ENCODE data around the gene SNX25.

GRCh38 chr4:185357733-185358440 is 148.5 kb downstream of the SNX25 start:
- TF ChIP-seq GATA2 (IDR thresholded peaks at IDR 0.05; ENCODE audit: low read depth, low read length) (no peak), GATA3 (IDR thresholded peaks at IDR 0.05; ENCODE audit: low read depth, low read length) (no peak)
